Activated CD8-positive, alpha-beta memory T cell treated with anti-CD3 and anti-CD28 coated beads for 48 hours (primary cell): Measurements from ENCODE around the gene STK11IP.

ENCODE experiments used
- DNase-seq, 3 experiments: peaks; one replicate each; pipeline ENCODE4 v3.0.0-alpha.2; 2020; ENCODE audit warnings: low read depth in 2 of 3, low spot score in 2 of 3

The STK11IP gene

GRCh38 chr2:219562049-219563020, 35.3 kb upstream of the STK11IP start:
- no peak for DNase-seq

GRCh38 chr2:219563271-219563928, 34.3 kb upstream of the STK11IP start:
- no peak for DNase-seq

- DNase-seq = no peak
Observed at GRCh38 chr2:219565130-219566080, 32.3 kb upstream of the STK11IP start.

GRCh38 chr2:219566640-219567039, 31.0 kb upstream of the STK11IP start:
- DNase-seq = no peak

GRCh38 chr2:219567131-219567530, 30.5 kb upstream of the STK11IP start:
- no peak for DNase-seq

GRCh38 chr2:219567791-219568361, 29.8 kb upstream of the STK11IP start:
- no peak for DNase-seq

- DNase-seq = no peak
Observed at GRCh38 chr2:219569041-219569440, 28.6 kb upstream of the STK11IP start.

GRCh38 chr2:219569635-219570034, 28.0 kb upstream of the STK11IP start:
- no peak for DNase-seq

GRCh38 chr2:219570194-219570923, 27.3 kb upstream of the STK11IP start:
- DNase-seq = no peak

- DNase-seq = no peak
Observed at GRCh38 chr2:219570924-219571310, 26.7 kb upstream of the STK11IP start.

- no peak for DNase-seq
Observed at GRCh38 chr2:219571311-219572236, 26.1 kb upstream of the STK11IP start, which contains the start of gene OBSL1. TSS of gene OBSL1 (minus strand) at chr2:219571539. CDS start at chr2:219571232, 307 bp downstream.

GRCh38 chr2:219572237-219573001, 25.2 kb upstream of the STK11IP start, which contains the start of gene INHA:
TSS of gene INHA (plus strand) at chr2:219572310. CDS start at chr2:219572375, 65 bp downstream.
- DNase-seq = no peak

- DNase-seq = no peak
Observed at GRCh38 chr2:219573166-219573565, 24.5 kb upstream of the STK11IP start.

- DNase-seq = no peak
Observed at GRCh38 chr2:219574484-219575311, 23.0 kb upstream of the STK11IP start.

GRCh38 chr2:219575566-219576504, 21.8 kb upstream of the STK11IP start:
- DNase-seq = no peak
